Liver (tissue), 9 donors: Measurements from ENCODE around the gene RAD9A. TPM values are rescaled to one million over a fixed set of nuclear protein-coding genes. Genes with fewer than 3 reads are reported as not detected.

Source experiments
- DNase-seq: peaks from one replicate; pipeline ENCODE4 v3.0.0-alpha.2; 2017; ENCODE audit warnings: low spot score
- H3K27ac ChIP-seq, 2 donors: one replicate each; pipeline ENCODE4 v1.7.0; 2013; ENCODE audit warnings: inconsistent platforms in 2 of 2, low read length in 2 of 2, control low read depth in 1 of 2, low read depth in 1 of 2, mild to moderate bottlenecking in 1 of 2
- H3K27me3 ChIP-seq, 4 donors: one replicate each; pipeline versions ENCODE4 v1.6.1 to v1.7.0; 2013; ENCODE audit warnings: low read length in 3 of 4, inconsistent platforms in 1 of 4, mild to moderate bottlenecking in 1 of 4, moderate library complexity in 1 of 4; ENCODE audit not compliant: control insufficient read depth in 4 of 4, insufficient read depth in 4 of 4
- H3K36me3 ChIP-seq, 4 donors: one replicate each; pipeline versions ENCODE4 v1.6.1 to v1.7.0; 2013; ENCODE audit warnings: low read length in 3 of 4, mild to moderate bottlenecking in 3 of 4, low read depth in 1 of 4, moderate library complexity in 1 of 4; ENCODE audit not compliant: control insufficient read depth in 4 of 4, insufficient read depth in 3 of 4
- H3K4me1 ChIP-seq, 4 donors: one replicate each; pipeline versions ENCODE4 v1.6.1 to v1.7.0; 2013; ENCODE audit warnings: low read length in 3 of 4, mild to moderate bottlenecking in 3 of 4, moderate library complexity in 1 of 4; ENCODE audit not compliant: control insufficient read depth in 4 of 4, insufficient read depth in 4 of 4
- H3K4me3 ChIP-seq, 3 donors: one replicate each; pipeline versions ENCODE4 v1.6.1 to v1.7.0; 2013; ENCODE audit warnings: low read length in 3 of 3, control low read depth in 1 of 3, low read depth in 1 of 3, mild to moderate bottlenecking in 1 of 3
- H3K9ac ChIP-seq, 2 donors: one replicate each; pipeline ENCODE4 v1.7.0; 2013; ENCODE audit warnings: low read length in 2 of 2, mild to moderate bottlenecking in 2 of 2, moderate library complexity in 2 of 2, control low read depth in 1 of 2, low read depth in 1 of 2
- H3K9me3 ChIP-seq, 4 donors: one replicate each; pipeline versions ENCODE4 v1.6.1 to v1.7.0; 2013; ENCODE audit warnings: low read length in 3 of 4; ENCODE audit not compliant: control insufficient read depth in 4 of 4
- EGR1 ChIP-seq, 2 donors: IDR thresholded peaks; 2 replicates each; pipeline ENCODE4 v1.6.1; 2016 to 2018; ENCODE audit warnings: antibody characterized with exemption in 2 of 2, low read depth in 2 of 2
- FOXA1 ChIP-seq: IDR thresholded peaks from 2 replicates; pipeline ENCODE4 v1.6.1; 2016; ENCODE audit warnings: antibody characterized with exemption
- FOXA2 ChIP-seq: IDR thresholded peaks from 2 replicates; pipeline ENCODE4 v1.6.1; 2016; ENCODE audit warnings: antibody characterized with exemption
- GABPA ChIP-seq, 2 donors: IDR thresholded peaks in 1 of 2; conservative IDR thresholded peaks in 1 of 2; 2 replicates each; pipeline ENCODE4 v1.6.1; 2016; ENCODE audit warnings: antibody characterized with exemption in 2 of 2, mild to moderate bottlenecking in 1 of 2, moderate library complexity in 1 of 2
- HNF4A ChIP-seq, 2 donors: conservative IDR thresholded peaks; 2 replicates each; pipeline ENCODE4 v1.6.1; 2016; ENCODE audit warnings: antibody characterized with exemption in 2 of 2, mild to moderate bottlenecking in 2 of 2
- HNF4G ChIP-seq: IDR thresholded peaks from 2 replicates; pipeline ENCODE4 v1.6.1; 2016; ENCODE audit warnings: antibody characterized with exemption
- JUND ChIP-seq, 2 donors: IDR thresholded peaks; 2 replicates each; pipeline ENCODE4 v1.6.1; 2016; ENCODE audit warnings: antibody characterized with exemption in 2 of 2
- MAX ChIP-seq: IDR thresholded peaks from 2 replicates; pipeline ENCODE4 v1.6.1; 2016; ENCODE audit warnings: antibody characterized with exemption
- NR2F2 ChIP-seq: IDR thresholded peaks from 2 replicates; pipeline ENCODE4 v1.6.1; 2016; ENCODE audit warnings: antibody characterized with exemption
- RAD21 ChIP-seq, 2 donors: IDR thresholded peaks; 2 replicates each; pipeline ENCODE4 v1.6.1; 2016; ENCODE audit warnings: antibody characterized with exemption in 2 of 2, mild to moderate bottlenecking in 2 of 2
- REST ChIP-seq: IDR thresholded peaks from 2 replicates; pipeline ENCODE4 v1.6.1; 2016; ENCODE audit warnings: antibody characterized with exemption, mild to moderate bottlenecking
- RXRA ChIP-seq, 2 donors: IDR thresholded peaks; 2 replicates each; pipeline ENCODE4 v1.6.1; 2017 to 2018; ENCODE audit warnings: antibody characterized with exemption in 2 of 2, mild to moderate bottlenecking in 1 of 2
- SP1 ChIP-seq: IDR thresholded peaks from 2 replicates; pipeline ENCODE4 v1.6.1; 2018; ENCODE audit warnings: antibody characterized with exemption, mild to moderate bottlenecking
- TAF1 ChIP-seq: conservative IDR thresholded peaks from 2 replicates; pipeline ENCODE4 v1.6.1; 2016; ENCODE audit warnings: antibody characterized with exemption, mild to moderate bottlenecking
- ZBTB33 ChIP-seq: IDR thresholded peaks from 2 replicates; pipeline ENCODE4 v1.6.1; 2016; ENCODE audit warnings: antibody characterized with exemption
- WGBS: extraction: QIAGEN DNeasy Blood & Tissue Kit; methylation state at CpG from one replicate; pipeline ENCODE4 v1.1.7; 2013; 5-methylcytosine and 5-hydroxymethylcytosine counted together
- polyA plus RNA-seq, 2 donors: library from polyadenylated mRNA; stranded (reverse) in 1 of 2; unstranded in 1 of 2; fragments of 200-250 nt in 1 of 2; fragments of >200 nt in 1 of 2; fragmentation: Nextera tagmentation in 1 of 2; extraction: Ambion mirVana in 1 of 2; gene quantifications; one replicate each; pipeline versions ENCODE4 v1.2.1 to v1.2.3, GENCODE V29; 2013 to 2015
- total RNA-seq, 2 donors: library from RNA; depleted of rRNA; stranded (reverse); fragments of >200 nt; gene quantifications; one replicate each; pipeline ENCODE4 v1.2.3, GENCODE V29; 2014
- donor health status: healthy.
- donor health status: healthy.
- donor health status: healthy.
- donor health status: healthy.
- donor health status: healthy.

The RAD9A gene
- total and polyA plus RNA-seq, 4 donors: 4.5 to 8.6 (median 5.6) TPM

GRCh38 chr11:67398661-67399563 is 7.1 kb downstream of the RAD9A start (continued):
- no peak for TF ChIP-seq REST
- no peak for TF ChIP-seq HNF4G
- TF ChIP-seq FOXA2: no peak
- TF ChIP-seq NR2F2: no peak
- no peak for TF ChIP-seq ZBTB33

- 30% methylated on average over 23 of the region's 23 CpGs for WGBS
- TF ChIP-seq NR2F2 (no peak), JUND (IDR thresholded peaks at IDR 0.05) (no peak), MAX (no peak), GABPA (IDR thresholded peaks at IDR 0.05 in 1 of 2, conservative IDR thresholded peaks at IDR 0.05 in 1 of 2) (no peak), RAD21 (IDR thresholded peaks at IDR 0.05) (no peak), EGR1 (IDR thresholded peaks at IDR 0.05; ENCODE audit: low read depth in 2 of 2) (no peak), TAF1 (no peak)
- Histone ChIP-seq H3K9ac (peak overlapping the region in 1 of 2 donors; percentile 86), H3K9me3 (no peaks in the 10 kb centered on the region), H3K27ac (peak overlapping the region in 1 of 2 donors; percentile 89), H3K27me3 (no peaks in the 10 kb centered on the region), H3K36me3 (peaks cover 17 to 35% (median 22%) of the 10 kb centered on the region in 4 donors), H3K4me3 (peak overlapping the region; percentile 75 to 95 (median 89)), H3K4me1 (peaks cover 11 to 29% (median 19%) of the 10 kb centered on the region in 4 donors)
- no peak for DNase-seq
Measured at GRCh38 chr11:67400251-67400941, 8.6 kb downstream of the RAD9A start.

GRCh38 chr11:67400942-67401494 is 9.2 kb downstream of the RAD9A start:
- Histone ChIP-seq H3K4me1 (peaks cover 11 to 33% (median 19%) of the 10 kb centered on the region in 4 donors), H3K27ac (peak overlapping the region; percentile 89 to 90), H3K27me3 (no peaks in the 10 kb centered on the region), H3K9ac (peak overlapping the region; percentile 86 to 87), H3K4me3 (peak overlapping the region; percentile 75 to 95 (median 89)), H3K36me3 (peaks cover 12 to 30% (median 22%) of the 10 kb centered on the region in 4 donors), H3K9me3 (no peaks in the 10 kb centered on the region)
- DNase-seq: no peak
- WGBS: 4% methylated on average over 27 of the region's 27 CpGs
- TF ChIP-seq RXRA (IDR thresholded peaks at IDR 0.05) (no peak), HNF4A (conservative IDR thresholded peaks at IDR 0.05) (no peak), REST (no peak), RAD21 (IDR thresholded peaks at IDR 0.05) (no peak), JUND (IDR thresholded peaks at IDR 0.05) (no peak), SP1 (no peak), MAX (no peak), FOXA2 (no peak), ZBTB33 (no peak), FOXA1 (no peak)
